HG03095 (cell line): ENCODE measurements around the gene THSD4.

Experiments
- ATAC-seq: cut with Tn5 transposase; IDR thresholded peaks from one replicate; pipeline ENCODE4 v1.9.1; 2021; ENCODE audit warnings: moderate library complexity; ENCODE audit not compliant: unreplicated experiment

Gene THSD4

GRCh38 chr15:71808311-71809020, 693.2 kb downstream of the THSD4 start:
- no peak for ATAC-seq

DNA sequence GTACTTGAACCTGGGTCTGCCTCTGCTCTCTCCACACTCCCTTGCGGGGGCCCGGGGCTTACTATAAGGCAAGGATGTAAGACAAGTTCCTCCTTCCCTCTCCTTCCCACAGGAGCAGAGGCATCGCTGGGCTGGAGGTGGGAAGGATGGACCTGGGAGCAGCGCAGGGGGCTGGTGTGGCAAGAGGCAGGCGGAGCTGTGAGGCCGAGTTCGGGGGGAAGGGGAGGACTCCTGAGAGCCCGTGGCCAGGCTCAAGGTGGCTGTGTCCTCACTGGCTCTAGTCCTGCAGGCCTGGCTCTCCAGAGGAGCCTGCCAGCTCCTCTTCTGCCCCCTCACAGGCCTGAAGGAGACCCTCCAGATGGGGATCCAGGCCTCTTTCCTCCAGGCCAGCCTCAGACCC, 694.1 kb downstream of the THSD4 start:
- no peak for ATAC-seq

DNA sequence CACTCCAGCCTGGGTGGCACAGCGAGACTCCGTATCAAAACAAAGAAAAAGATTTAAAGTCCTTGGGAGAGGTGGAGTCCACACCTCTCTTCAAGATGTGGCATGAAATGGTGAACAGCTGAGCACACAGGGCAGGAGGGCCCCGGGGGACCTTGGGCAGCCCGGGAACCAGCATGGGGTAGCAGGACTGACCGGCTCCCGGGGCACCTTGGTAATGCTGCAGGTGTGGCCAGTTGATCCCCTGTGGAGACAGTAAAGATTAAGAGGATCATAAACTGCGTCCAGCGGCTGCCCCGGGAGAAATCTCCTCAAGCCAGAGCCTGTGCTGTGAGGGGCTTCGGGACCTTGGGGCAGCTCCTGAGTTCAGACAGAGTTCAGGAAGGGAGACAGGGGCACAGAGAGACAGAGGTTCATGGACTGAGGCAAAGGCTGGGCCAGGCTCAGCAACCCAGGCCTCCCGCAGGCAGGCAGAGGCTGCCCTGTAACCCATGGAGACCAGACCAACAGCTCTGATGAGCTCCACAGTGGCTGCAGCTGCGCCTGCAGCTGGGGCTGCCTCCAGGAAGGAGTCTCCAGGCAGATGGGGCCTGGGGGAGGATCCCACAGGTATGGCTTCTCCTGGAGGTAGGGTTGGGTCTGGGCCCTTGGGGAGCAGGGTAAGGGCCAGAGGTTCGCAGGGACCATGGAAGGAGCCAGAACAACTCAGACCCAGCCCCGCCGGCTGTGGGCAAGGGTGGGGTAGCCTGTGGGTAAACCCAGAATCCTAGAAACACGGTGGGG, 695.2 kb downstream of the THSD4 start, which contains the start of gene NR2E3:
Gene NR2E3, plus strand, starts transcription at position 299 of the 780 bp plus-strand sequence. Its CDS starts 190 bp downstream, at position 489.
- ATAC-seq, result no peak

DNA sequence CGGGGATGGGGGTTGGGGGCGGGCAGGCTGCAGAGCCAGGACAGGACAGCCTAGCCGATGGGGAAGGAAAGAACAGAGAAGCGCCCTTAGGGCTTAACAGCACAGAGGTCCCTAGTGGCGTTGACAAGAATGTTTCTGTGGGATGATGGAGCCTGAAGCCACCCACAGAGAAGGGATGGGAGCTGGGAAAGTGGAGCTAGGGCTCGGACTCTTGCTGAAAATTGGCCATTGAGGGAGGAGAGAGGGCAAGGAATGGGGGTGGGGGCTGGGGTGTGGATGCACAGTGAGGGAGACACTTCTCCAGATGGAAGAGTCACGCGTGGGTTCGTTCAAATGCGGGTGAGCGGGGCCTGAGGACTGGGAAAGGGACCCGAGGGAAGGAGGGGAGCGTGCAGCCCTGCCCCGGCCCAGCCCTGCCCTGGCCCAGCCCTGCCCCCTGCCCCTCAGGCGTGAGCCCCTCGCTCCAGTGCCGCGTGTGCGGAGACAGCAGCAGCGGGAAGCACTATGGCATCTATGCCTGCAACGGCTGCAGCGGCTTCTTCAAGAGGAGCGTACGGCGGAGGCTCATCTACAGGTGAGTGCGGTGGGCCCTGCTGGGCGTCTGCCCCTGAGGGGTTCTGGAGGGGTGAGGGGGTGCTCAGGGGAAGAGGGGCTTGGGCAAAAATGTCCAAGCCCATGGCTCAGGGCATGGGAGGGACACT, 695.9 kb downstream of the THSD4 start:
- ATAC-seq, result no peak

DNA sequence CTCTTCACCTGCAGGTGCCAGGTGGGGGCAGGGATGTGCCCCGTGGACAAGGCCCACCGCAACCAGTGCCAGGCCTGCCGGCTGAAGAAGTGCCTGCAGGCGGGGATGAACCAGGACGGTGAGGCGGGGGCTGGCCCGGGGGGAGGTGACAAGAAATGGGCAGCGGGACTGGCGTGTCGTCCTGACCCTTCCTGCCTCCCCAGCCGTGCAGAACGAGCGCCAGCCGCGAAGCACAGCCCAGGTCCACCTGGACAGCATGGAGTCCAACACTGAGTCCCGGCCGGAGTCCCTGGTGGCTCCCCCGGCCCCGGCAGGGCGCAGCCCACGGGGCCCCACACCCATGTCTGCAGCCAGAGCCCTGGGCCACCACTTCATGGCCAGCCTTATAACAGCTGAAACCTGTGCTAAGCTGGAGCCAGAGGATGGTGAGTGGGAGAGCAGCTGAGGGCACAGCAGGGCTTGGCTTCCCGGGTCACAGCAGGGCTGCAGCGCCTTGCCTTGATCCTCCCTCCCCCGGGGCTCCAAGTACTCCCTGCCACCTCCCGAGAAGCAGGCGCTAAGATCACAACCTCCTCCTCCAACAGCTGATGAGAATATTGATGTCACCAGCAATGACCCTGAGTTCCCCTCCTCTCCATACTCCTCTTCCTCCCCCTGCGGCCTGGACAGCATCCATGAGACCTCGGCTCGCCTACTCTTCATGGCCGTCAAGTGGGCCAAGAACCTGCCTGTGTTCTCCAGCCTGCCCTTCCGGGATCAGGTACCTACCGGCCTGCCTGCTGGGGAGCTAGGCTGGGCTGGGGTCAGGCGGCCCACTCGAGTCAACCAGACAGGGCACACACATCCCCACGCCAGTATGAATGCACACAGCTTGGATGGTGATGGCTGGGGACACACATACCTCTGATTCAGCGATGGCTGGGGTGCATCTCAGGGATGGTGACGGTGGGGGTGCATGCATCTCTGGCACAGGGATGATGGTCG, 696.8 kb downstream of the THSD4 start:
- ATAC-seq, result no peak

GRCh38 chr15:71812966-71813722, 697.9 kb downstream of the THSD4 start:
- ATAC-seq, result no peak

- ATAC-seq, result no peak
Measured at GRCh38 chr15:71813723-71814470, 698.6 kb downstream of the THSD4 start.

DNA sequence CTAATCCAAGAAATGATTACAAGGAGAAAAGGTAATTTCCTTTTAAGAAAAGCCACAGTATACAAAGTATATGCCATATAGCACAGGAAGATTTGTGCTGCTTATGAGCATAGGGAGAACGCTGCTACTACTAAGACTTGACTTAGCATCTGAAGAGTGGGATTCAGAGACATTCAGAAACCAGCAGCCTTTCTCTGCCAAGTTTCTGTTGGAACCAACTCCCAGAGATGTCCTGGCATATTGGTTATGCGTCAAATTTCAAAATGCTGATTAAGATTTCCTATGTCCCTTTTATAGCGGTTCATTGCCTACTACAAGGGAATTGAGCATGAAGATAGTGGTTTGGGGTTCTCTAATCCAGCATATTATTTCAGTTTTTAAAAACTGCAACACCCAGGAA, 700.0 kb downstream of the THSD4 start:
- no peak for ATAC-seq

DNA sequence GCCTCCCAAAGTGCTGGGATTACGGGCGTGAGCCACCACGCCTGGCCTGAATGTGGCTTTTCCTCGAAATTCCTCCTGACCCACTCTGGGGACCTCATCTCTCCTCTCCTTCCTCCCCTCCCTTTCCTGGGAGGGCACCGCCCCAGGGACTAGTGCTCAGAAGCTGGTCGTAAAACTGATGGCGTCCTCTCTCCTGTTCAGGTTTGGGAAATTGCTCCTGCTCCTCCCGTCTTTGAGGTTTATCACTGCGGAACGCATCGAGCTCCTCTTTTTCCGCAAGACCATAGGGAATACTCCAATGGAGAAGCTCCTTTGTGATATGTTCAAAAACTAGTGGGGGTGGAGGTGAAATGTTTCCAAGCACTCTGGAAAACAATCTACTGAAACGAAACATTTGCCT, 702.1 kb downstream of the THSD4 start:
- ATAC-seq, result no peak

- ATAC-seq, result no peak
Measured at GRCh38 chr15:71820127-71820526, 704.9 kb downstream of the THSD4 start.

DNA sequence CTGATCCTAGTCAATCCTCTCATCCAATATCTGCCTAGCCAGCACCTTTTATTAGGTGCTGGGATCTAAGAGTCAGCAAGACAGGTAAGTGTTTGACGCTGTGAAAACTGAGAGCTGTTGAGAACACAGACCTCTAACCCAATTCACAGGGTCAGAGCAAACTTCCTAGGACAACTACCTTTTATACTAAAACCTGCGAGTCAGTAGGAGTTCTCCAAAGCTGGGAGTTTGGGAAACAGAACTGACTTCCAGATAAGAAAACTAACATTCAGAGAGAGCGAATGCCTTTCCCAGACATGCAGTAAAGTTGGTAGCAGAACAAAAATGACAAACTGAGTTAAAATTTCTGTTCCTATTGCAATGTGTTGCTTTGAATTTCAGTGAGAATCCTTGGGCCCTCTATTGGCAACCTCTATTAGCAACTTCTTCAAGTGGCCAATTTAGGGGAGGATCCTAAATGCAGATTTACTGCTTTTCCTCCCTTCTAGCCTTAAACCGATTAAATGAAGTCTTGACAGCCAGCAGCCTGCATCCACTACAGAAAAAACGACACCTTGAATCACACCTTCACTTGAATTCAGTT, 706.4 kb downstream of the THSD4 start:
- ATAC-seq, result no peak

- ATAC-seq, result no peak
Measured at GRCh38 chr15:71822890-71823630, 707.8 kb downstream of the THSD4 start.

GRCh38 chr15:71823801-71824200, 708.5 kb downstream of the THSD4 start:
- ATAC-seq, result no peak

GRCh38 chr15:71825021-71825730, 709.9 kb downstream of the THSD4 start:
- no peak for ATAC-seq

- no peak for ATAC-seq
Measured at GRCh38 chr15:71826196-71826595, 710.9 kb downstream of the THSD4 start.

DNA sequence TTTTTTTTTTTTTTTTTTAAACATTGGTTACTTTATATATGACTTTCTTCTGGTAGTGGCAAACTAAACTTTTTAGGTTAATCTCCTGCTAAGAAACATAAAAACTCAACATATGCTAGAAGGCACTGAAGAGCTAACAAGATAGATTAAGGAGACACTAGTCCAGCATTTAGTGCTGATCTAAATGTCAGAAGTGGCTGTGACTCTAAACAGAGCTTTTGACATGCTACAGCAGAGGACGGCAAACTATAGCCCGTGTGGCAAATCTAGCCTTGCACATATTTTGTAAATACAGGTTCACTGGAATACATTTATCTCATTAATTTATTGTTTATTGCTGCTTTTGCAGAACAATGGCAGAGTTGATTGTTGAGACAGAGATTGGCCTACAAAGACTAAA, 715.7 kb downstream of the THSD4 start:
- ATAC-seq, result no peak
